ENCODE results near the gene PTPRR.

- TF ChIP-seq, protein P1, sequence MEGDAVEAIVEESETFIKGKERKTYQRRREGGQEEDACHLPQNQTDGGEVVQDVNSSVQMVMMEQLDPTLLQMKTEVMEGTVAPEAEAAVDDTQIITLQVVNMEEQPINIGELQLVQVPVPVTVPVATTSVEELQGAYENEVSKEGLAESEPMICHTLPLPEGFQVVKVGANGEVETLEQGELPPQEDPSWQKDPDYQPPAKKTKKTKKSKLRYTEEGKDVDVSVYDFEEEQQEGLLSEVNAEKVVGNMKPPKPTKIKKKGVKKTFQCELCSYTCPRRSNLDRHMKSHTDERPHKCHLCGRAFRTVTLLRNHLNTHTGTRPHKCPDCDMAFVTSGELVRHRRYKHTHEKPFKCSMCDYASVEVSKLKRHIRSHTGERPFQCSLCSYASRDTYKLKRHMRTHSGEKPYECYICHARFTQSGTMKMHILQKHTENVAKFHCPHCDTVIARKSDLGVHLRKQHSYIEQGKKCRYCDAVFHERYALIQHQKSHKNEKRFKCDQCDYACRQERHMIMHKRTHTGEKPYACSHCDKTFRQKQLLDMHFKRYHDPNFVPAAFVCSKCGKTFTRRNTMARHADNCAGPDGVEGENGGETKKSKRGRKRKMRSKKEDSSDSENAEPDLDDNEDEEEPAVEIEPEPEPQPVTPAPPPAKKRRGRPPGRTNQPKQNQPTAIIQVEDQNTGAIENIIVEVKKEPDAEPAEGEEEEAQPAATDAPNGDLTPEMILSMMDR (IDR thresholded peaks at IDR 0.05; ENCODE audit: low read depth, low read length): no peak
- TF ChIP-seq POLR2A (IDR thresholded peaks at IDR 0.05; ENCODE audit: extremely low read depth, insufficient read length) (no peak), MAX (IDR thresholded peaks at IDR 0.05; ENCODE audit: low read depth, low read length) (no peak)
Observed at GRCh38 chr12:70824511-70824910, 96.0 kb downstream of the PTPRR start.
